ENCODE results near the gene NUP205.

The NUP205 gene

GRCh38 chr7:135557455-135558336, at the start of gene NUP205:
Gene NUP205, plus strand, starts transcription at chr7:135557917. Its CDS starts 28 bp downstream, at chr7:135557945.
- FAIRE-seq, result no peak

- no peak for FAIRE-seq
These were observed 48.7 kb upstream of the NUP205 start for GRCh38 chr7:135508883-135509588.

DNA sequence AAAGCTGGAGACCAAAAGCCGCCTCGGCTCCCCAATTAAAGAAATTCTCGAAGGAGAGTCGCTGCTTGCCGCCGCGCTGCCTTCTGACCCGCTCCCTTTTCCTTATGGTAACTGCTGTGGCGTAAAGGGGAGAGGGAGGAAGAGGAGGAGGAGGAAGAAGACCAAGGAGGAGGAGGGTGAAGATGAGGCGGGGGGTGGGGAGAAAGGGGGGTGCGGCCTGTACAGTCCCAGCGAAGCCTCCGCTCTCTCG, 48.2 kb upstream of the NUP205 start:
- no peak for FAIRE-seq

- FAIRE-seq, result no peak
These were observed 47.7 kb upstream of the NUP205 start, which contains the start of gene CNOT4 for GRCh38 chr7:135509839-135510591. Gene CNOT4, minus strand, starts transcription at chr7:135510102. Its CDS starts 71,771 bp downstream, at chr7:135438331.

GRCh38 chr7:135510592-135511183, 47.0 kb upstream of the NUP205 start:
- no peak for FAIRE-seq

GRCh38 chr7:135512135-135512887, 45.4 kb upstream of the NUP205 start:
- no peak for FAIRE-seq

GRCh38 chr7:135514856-135515255, 42.9 kb upstream of the NUP205 start:
- FAIRE-seq, result no peak

GRCh38 chr7:135517060-135517459, 40.7 kb upstream of the NUP205 start:
- FAIRE-seq, result no peak

GRCh38 chr7:135518748-135519147, 39.0 kb upstream of the NUP205 start:
- FAIRE-seq, result no peak

DNA sequence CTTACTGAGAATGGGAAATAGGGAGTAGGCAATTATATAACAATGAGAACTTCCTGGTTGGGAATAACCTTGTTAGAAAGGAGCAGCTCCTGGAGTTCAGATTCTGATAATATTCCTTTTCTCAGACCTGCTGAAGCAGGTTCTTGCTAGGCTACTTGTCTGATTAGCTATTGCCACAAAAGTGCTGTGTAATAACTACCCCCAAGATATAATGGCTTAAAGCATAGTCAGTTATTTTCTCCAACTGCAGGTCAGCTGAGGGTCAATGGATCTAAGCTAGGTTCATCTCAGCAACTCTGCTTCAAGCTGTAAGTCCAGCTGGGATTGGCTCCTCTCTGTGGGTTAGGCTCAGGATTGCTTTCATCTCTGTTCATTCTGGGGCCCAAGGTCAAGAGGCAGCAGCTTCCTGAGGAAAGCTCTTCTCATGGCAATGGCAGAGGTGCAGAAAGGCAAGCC, 38.5 kb upstream of the NUP205 start:
- no peak for FAIRE-seq

- no peak for FAIRE-seq
These were observed 37.8 kb upstream of the NUP205 start for GRCh38 chr7:135519871-135520270.

GRCh38 chr7:135522509-135522908, 35.2 kb upstream of the NUP205 start:
- FAIRE-seq, result no peak

DNA sequence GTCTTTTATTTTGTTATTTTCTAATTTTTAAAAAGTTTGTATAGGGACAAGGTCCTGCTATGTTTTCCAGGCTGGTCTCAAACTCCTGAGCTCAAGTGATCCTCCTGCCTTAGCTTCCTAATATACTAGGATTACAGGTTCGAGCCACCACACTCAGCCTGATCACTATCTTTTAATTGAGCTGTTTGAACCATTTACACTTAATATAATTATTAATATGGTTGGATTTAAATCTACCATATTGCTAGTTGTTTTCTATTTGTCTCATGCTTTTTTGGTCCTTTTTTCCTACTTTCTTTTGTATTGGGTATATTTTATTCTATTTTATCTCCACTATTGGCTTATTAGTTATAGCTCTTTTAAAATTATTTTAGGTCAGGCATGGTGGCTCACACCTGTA, 34.6 kb upstream of the NUP205 start:
- no peak for FAIRE-seq

- FAIRE-seq, result no peak
These were observed 32.3 kb upstream of the NUP205 start for GRCh38 chr7:135525426-135525825.

DNA sequence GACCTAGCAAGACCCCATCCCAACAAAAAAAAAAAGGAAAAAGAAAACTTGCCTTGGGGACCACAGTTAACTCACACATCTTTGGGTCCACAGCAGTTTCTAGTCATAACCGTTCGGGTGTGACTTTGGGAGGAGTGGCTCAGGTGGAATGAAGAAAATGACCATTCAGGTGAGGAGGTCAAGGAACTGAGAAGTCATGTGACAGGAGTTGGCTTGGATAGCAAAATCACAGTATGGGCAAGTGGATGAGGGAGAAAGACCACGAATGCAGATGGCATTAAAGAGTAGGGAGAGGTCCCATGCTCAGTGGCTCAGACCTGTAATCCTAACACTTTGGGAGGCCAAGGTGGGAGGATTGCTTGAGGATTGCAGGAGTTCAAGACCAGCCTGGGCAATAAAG, 30.7 kb upstream of the NUP205 start:
- no peak for FAIRE-seq

DNA sequence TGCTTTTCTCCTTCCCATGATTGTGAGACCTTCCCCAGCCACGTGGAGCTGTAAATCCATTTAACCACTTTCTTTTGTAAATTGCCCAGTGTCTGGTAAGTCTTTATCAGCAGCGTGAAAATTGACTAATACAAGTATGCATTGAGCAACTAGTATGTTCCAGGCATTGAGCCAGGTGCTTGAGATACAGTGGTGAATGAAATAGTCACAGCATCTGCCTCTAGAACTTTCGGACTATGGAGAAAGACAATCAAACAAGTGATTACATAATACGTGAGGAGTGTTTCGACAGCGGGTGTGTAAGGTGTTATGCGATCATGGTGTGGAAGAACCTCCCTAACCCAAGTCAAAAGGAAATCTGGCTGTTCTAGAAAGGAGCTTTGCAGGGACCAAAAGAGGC, 21.6 kb upstream of the NUP205 start:
- FAIRE-seq, result no peak

DNA sequence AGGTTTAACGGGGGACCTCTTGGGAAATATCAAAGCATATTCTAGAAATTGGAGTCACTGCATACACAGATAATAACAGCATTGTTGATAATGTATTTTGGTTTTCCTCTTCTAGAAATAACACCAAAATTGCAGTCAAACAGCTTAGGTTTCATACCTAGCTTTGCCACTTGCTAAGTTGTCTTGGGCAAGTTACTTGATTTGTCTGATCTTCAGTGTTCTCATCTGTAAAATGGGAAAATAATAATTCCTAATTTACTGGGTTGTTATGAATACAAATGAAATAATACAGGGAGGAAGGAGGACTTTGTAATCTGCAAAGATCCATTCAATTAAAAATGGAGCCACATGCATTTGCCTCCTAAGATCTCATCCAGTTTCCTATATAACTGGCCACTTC, 20.3 kb upstream of the NUP205 start:
- FAIRE-seq, result no peak

GRCh38 chr7:135537905-135538304, 19.8 kb upstream of the NUP205 start:
- FAIRE-seq, result no peak

DNA sequence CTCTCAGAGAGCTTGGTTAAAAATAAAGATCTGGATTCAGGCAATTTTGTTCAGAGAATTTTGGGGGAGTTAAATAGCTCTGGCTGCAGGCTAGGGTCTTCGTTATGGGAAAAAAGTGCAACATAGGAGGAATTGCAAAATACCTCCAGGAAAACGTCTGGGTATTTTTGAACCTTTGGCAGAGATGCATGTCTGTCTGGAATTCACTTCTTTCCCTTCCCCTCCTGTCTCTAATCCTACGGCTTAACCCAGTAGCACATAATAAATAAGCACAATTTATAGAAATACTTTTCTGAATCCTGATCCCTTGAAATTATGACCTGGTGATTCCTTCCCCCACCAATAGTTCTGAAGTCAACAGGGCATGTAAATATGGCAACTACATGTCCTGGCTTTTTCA, 19.3 kb upstream of the NUP205 start:
- no peak for FAIRE-seq

GRCh38 chr7:135539629-135540028, 18.1 kb upstream of the NUP205 start:
- FAIRE-seq, result no peak

- FAIRE-seq, result no peak
These were observed 16.7 kb upstream of the NUP205 start for GRCh38 chr7:135541029-135541428.

GRCh38 chr7:135550196-135550595, 7.5 kb upstream of the NUP205 start:
- FAIRE-seq, result no peak
